NCI-H128 (cell line): ENCODE measurements around the gene FTCD.
"Not testable (repeated sequence)": the region's sequence is repeated elsewhere in the genome, so short reads cannot be mapped to it uniquely, and the experiment has no call there.

Experiments
- DNase-seq: peaks from one replicate; lab custom pipeline; 2025; ENCODE audit not compliant: unreplicated experiment; lab: John Stamatoyannopoulos, UW

The FTCD gene

GRCh38 chr21:46113497-46114176 is 41.7 kb downstream of the FTCD start:
- no peak for DNase-seq

- DNase-seq = no peak
Observed at GRCh38 chr21:46112725-46113215, 42.6 kb downstream of the FTCD start.

- no peak for DNase-seq
Observed at GRCh38 chr21:46111857-46112724, 43.3 kb downstream of the FTCD start.

- no peak for DNase-seq
Observed at GRCh38 chr21:46111193-46111571, 44.2 kb downstream of the FTCD start.

- DNase-seq = no peak
Observed at GRCh38 chr21:46110499-46111192, 44.7 kb downstream of the FTCD start.

GRCh38 chr21:46109313-46110221 is 45.8 kb downstream of the FTCD start:
- DNase-seq = no peak

- no peak for DNase-seq
Observed at GRCh38 chr21:46108827-46109312, 46.5 kb downstream of the FTCD start.

- not testable (repeated sequence) for DNase-seq
Observed at GRCh38 chr21:46107376-46107775, 48.0 kb downstream of the FTCD start.

- DNase-seq = no peak
Observed at GRCh38 chr21:46104104-46104503, 51.3 kb downstream of the FTCD start.

GRCh38 chr21:46100906-46101305 is 54.5 kb downstream of the FTCD start:
- no peak for DNase-seq

- DNase-seq = no peak
Observed at GRCh38 chr21:46100426-46100825, 55.0 kb downstream of the FTCD start.

GRCh38 chr21:46100020-46100419 is 55.4 kb downstream of the FTCD start:
- no peak for DNase-seq

GRCh38 chr21:46099476-46099875 is 55.9 kb downstream of the FTCD start:
- no peak for DNase-seq

GRCh38 chr21:46098303-46099141 is 56.9 kb downstream of the FTCD start:
- DNase-seq = no peak

- DNase-seq = no peak
Observed at GRCh38 chr21:46097336-46098293, 57.8 kb downstream of the FTCD start, which contains the start of gene COL6A2. Gene COL6A2, plus strand, starts transcription at chr21:46098112.

GRCh38 chr21:46096596-46097335 is 58.6 kb downstream of the FTCD start:
- DNase-seq = no peak

GRCh38 chr21:46095814-46096595 is 59.4 kb downstream of the FTCD start:
- no peak for DNase-seq
